Vagina (tissue), 2 donors: ENCODE data around the gene SEMA3E. TPM values are rescaled to one million over a fixed set of nuclear protein-coding genes. Genes with fewer than 3 reads are reported as not detected.

Experiments used
- DNase-seq, 2 donors: peaks; one replicate each; pipeline ENCODE4 v3.0.0-alpha.2; 2017; ENCODE audit errors: extremely low spot score in 2 of 2
- H3K27ac ChIP-seq: fragments of 200-600 bp; sonication (generic); one replicate; pipeline ENCODE4 v1.5.1; 2019
- H3K27me3 ChIP-seq: fragments of 200-600 bp; sonication (generic); one replicate; pipeline ENCODE4 v1.5.1; 2019
- H3K36me3 ChIP-seq, 2 donors: fragments of 200-600 bp; sonication (generic); one replicate each; pipeline ENCODE4 v1.5.1; 2017 to 2019
- H3K4me1 ChIP-seq: fragments of 200-600 bp; sonication (generic); one replicate; pipeline ENCODE4 v1.5.1; 2019
- H3K4me3 ChIP-seq, 2 donors: fragments of 200-600 bp; sonication (generic); 1 replicate in 1 of 2; 2 replicates in 1 of 2; pipeline ENCODE4 v1.5.1; 2016 to 2019
- H3K9me3 ChIP-seq: fragments of 200-600 bp; sonication (generic); one replicate; pipeline ENCODE4 v1.5.1; 2019
- POLR2A ChIP-seq, 2 donors: fragments of 450-650 bp; IDR thresholded peaks; one replicate each; pipeline ENCODE4 v1.6.1; 2017; ENCODE audit warnings: antibody characterized with exemption in 2 of 2, mild to moderate bottlenecking in 2 of 2, moderate library complexity in 2 of 2
- POLR2AphosphoS5 ChIP-seq, 2 donors: sonication (generic); formaldehyde crosslinking; IDR thresholded peaks; one replicate each; pipeline ENCODE4 v1.9.0; 2017; ENCODE audit warnings: antibody characterized with exemption in 2 of 2, mild to moderate bottlenecking in 2 of 2, low read depth in 1 of 2; ENCODE audit not compliant: insufficient read depth in 1 of 2
- intact Hi-C: fragments of 100-400 bp; cut with DNase I; formaldehyde crosslinking; loops from one replicate; pipeline ENCODE4 v1.15.1; 2023
- total RNA-seq: library from RNA; depleted of rRNA; stranded (reverse); fragments of >200 nt; gene quantifications from one replicate; pipeline ENCODE4 v1.2.3, GENCODE V29; 2016
- TF ChIP-seq, protein P1 (sequence below), 3 experiments: fragments of 450-650 bp in 2 of 3; fragments of 200-600 bp in 1 of 3; sonication (generic) in 1 of 3; IDR thresholded peaks; one replicate each; pipeline ENCODE4 v1.5.1; 2017 to 2019; ENCODE audit warnings: antibody characterized with exemption in 3 of 3, mild to moderate bottlenecking in 2 of 3, moderate library complexity in 2 of 3

The SEMA3E gene
- total RNA-seq, 1 donor from 2014 or later, result 4.4 TPM

- TF ChIP-seq POLR2AphosphoS5 (IDR thresholded peaks at IDR 0.05; ENCODE audit: insufficient read depth in 1 of 2, low read depth in 1 of 2) (no peak), POLR2A (IDR thresholded peaks at IDR 0.05) (no peak)
- TF ChIP-seq, protein P1, sequence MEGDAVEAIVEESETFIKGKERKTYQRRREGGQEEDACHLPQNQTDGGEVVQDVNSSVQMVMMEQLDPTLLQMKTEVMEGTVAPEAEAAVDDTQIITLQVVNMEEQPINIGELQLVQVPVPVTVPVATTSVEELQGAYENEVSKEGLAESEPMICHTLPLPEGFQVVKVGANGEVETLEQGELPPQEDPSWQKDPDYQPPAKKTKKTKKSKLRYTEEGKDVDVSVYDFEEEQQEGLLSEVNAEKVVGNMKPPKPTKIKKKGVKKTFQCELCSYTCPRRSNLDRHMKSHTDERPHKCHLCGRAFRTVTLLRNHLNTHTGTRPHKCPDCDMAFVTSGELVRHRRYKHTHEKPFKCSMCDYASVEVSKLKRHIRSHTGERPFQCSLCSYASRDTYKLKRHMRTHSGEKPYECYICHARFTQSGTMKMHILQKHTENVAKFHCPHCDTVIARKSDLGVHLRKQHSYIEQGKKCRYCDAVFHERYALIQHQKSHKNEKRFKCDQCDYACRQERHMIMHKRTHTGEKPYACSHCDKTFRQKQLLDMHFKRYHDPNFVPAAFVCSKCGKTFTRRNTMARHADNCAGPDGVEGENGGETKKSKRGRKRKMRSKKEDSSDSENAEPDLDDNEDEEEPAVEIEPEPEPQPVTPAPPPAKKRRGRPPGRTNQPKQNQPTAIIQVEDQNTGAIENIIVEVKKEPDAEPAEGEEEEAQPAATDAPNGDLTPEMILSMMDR (IDR thresholded peaks at IDR 0.05), result no peak
- intact Hi-C loops, result no loop called here
- no peaks in the 10 kb centered on the region for H3K36me3 ChIP-seq
- no peaks in the 10 kb centered on the region for H3K4me1 ChIP-seq
- H3K27me3 ChIP-seq, result no peaks in the 10 kb centered on the region
- no peak overlapping the region for H3K4me3 ChIP-seq
- DNase-seq, result no peak
- H3K9me3 ChIP-seq, result no peaks in the 10 kb centered on the region
- H3K27ac ChIP-seq, result no peak overlapping the region
Measured at GRCh38 chr7:83494683-83495082, 154.3 kb downstream of the SEMA3E start.

- no peak for DNase-seq
- Histone ChIP-seq H3K4me1 (no peaks in the 10 kb centered on the region), H3K36me3 (no peaks in the 10 kb centered on the region), H3K27me3 (no peaks in the 10 kb centered on the region), H3K4me3 (no peak overlapping the region), H3K9me3 (no peaks in the 10 kb centered on the region), H3K27ac (no peak overlapping the region)
- TF ChIP-seq, protein P1 (IDR thresholded peaks at IDR 0.05), result no peak
- TF ChIP-seq POLR2AphosphoS5 (IDR thresholded peaks at IDR 0.05; ENCODE audit: insufficient read depth in 1 of 2, low read depth in 1 of 2) (no peak), POLR2A (IDR thresholded peaks at IDR 0.05) (no peak)
- intact Hi-C loops, result no loop called here
Measured at GRCh38 chr7:83492802-83493201, 156.1 kb downstream of the SEMA3E start.

DNA sequence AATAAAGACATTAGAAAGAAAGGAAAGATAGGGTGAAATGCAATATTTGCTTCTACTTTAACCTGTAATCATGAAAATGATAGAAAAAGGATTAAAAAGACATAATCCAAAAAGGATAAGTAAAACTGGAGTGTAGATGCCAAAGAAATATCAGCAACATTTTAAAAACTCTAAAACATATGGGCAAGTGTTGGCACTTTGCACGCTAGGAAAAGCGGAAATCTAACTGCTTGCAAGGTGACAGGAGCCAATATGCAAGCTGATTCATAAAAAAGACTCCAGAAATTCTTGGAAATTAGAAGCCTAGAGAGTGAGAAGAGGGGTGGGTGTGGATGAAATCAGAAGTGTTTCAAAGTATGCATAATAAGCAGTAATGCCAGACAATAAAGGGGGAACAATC is 161.1 kb downstream of the SEMA3E start:
- Histone ChIP-seq H3K27ac (no peak overlapping the region), H3K4me1 (no peaks in the 10 kb centered on the region), H3K27me3 (no peaks in the 10 kb centered on the region), H3K4me3 (no peak overlapping the region), H3K36me3 (no peaks in the 10 kb centered on the region), H3K9me3 (no peaks in the 10 kb centered on the region)
- TF ChIP-seq POLR2AphosphoS5 (IDR thresholded peaks at IDR 0.05; ENCODE audit: insufficient read depth in 1 of 2, low read depth in 1 of 2), result no peak
- TF ChIP-seq, protein P1 (IDR thresholded peaks at IDR 0.05), result no peak
- intact Hi-C loops, result no loop called here
- DNase-seq, result no peak

GRCh38 chr7:83486957-83487356 is 162.0 kb downstream of the SEMA3E start:
- no peak for DNase-seq
- intact Hi-C loops, result no loop called here
- H3K27ac ChIP-seq, result no peak overlapping the region
- no peaks in the 10 kb centered on the region for H3K9me3 ChIP-seq
- no peaks in the 10 kb centered on the region for H3K27me3 ChIP-seq
- no peaks in the 10 kb centered on the region for H3K36me3 ChIP-seq
- no peak overlapping the region for H3K4me3 ChIP-seq
- H3K4me1 ChIP-seq, result no peaks in the 10 kb centered on the region
- no peak for TF ChIP-seq POLR2AphosphoS5 (IDR thresholded peaks at IDR 0.05; ENCODE audit: insufficient read depth in 1 of 2, low read depth in 1 of 2)
- TF ChIP-seq, protein P1 (IDR thresholded peaks at IDR 0.05), result no peak
- TF ChIP-seq POLR2A (IDR thresholded peaks at IDR 0.05), result no peak

DNA sequence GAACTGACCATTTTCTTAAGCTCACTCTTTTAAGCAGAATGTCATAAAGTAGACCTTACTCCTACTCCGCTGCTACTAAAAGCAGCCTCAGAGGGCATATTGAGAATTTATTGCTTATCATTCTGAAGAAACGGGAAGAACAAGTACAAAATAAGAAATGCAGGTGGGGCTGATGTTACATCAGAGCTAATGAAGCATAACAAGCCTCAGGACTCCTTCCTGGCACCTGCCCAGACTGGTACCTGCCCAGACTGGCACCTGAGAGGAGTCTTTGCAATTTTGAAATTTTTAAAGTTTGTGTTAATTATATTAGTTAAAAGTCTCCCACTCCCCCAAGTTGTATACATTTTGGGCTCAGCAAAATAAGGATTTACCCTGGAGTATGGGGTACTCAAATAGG is 162.4 kb downstream of the SEMA3E start:
- Histone ChIP-seq H3K36me3 (no peaks in the 10 kb centered on the region), H3K4me3 (no peak overlapping the region), H3K27ac (no peak overlapping the region), H3K27me3 (no peaks in the 10 kb centered on the region), H3K4me1 (no peaks in the 10 kb centered on the region), H3K9me3 (no peaks in the 10 kb centered on the region)
- TF ChIP-seq, protein P1 (IDR thresholded peaks at IDR 0.05), result no peak
- TF ChIP-seq POLR2AphosphoS5 (IDR thresholded peaks at IDR 0.05; ENCODE audit: insufficient read depth in 1 of 2, low read depth in 1 of 2), result peak in 1 of 2 donors; percentile 17
- DNase-seq, result no peak
- intact Hi-C loops, result no loop called here
